ENCODE measurements around the gene STX8. TPM values are rescaled to one million over a fixed set of nuclear protein-coding genes. Genes with fewer than 3 reads are reported as not detected.
"Not testable (repeated sequence)": the region's sequence is repeated elsewhere in the genome, so short reads cannot be mapped to it uniquely, and the experiment has no call there.

STX8 gene
- total RNA-seq, 1 experiment from 2014 or later, result 38.8 TPM

DNA sequence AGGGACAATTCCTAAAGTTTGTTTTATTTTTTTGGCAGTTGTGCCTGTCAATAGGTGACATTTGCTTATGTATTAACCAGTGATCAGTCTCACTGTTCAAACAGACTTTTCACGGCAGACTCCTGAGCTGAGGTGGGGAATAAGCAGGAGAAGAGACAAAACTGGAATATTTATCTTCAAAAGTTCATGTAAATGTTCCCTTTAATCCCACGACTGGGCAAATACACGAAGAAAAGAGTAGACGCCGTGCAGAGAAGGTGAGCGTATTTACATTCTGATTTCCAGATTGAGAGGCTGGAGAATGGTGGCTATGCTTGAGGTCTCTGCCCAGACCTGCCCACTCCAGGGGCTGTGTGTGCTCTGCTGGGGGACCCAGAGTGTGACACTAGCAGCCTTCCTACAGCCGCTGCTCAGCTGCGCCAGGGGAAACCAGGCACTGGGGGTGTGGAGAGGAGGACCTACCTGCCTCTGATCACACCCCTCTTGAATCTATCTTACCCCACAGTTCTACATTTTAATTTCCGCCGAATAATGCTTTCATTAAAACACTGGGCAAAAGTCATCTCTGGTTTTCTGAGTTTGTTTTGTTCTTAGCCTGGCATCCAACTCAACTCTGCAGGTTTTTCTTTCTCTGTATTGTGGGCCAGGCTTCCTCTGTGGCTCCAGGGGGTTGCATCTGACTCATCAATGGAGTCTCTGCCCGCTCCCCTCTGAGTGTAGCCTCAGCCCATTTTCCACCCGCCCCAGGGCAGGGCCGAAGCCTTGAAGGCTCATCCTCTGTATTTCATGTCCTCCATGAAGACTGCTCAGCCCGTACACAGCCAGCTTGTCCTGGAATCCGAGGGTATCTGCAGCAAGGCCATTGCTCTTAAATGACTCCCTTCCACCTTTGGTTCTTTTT is 317.3 kb downstream of the STX8 start:
- Histone ChIP-seq H3K4me1 (ENCODE audit: control insufficient read depth in 1 of 2, insufficient read depth in 2 of 2, low read length in 2 of 2) (no peaks in the 10 kb centered on the region), H3K27ac (ENCODE audit: low read depth, low read length) (no peak overlapping the region), H3K27me3 (ENCODE audit: insufficient read depth, low read length) (no peaks in the 10 kb centered on the region), H3K9ac (ENCODE audit: low read length) (no peak overlapping the region), H3K9me2 (ENCODE audit: insufficient read depth) (no peaks in the 10 kb centered on the region), H3K4me2 (ENCODE audit: low read length) (no peak overlapping the region), H4K20me1 (ENCODE audit: insufficient read depth) (no peaks in the 10 kb centered on the region), H3K4me3 (replicated peaks in 1 of 2; ENCODE audit: low read depth in 1 of 2, low read length in 2 of 2) (no peak overlapping the region), H2AFZ (ENCODE audit: low read depth, low read length, poor library complexity, severe bottlenecking) (no peak overlapping the region), H3K9me3 (ENCODE audit: control insufficient read depth in 1 of 2, insufficient read depth in 1 of 2, low read depth in 1 of 2, low read length in 2 of 2) (no peaks in the 10 kb centered on the region), H3K79me2 (ENCODE audit: insufficient read depth, low read length) (no peaks in the 10 kb centered on the region), H3K36me3 (ENCODE audit: control insufficient read depth in 1 of 2, insufficient read depth in 2 of 2, low read length in 2 of 2) (no peaks in the 10 kb centered on the region)
- BruUV-seq (replicated peaks), result no TSS peak
- intact Hi-C loops (cut with micrococcal nuclease), result no loop called here
- CTCF ChIA-PET, result no interaction called here
- DNase-seq (ENCODE audit: low read depth, low spot score) (no peak), ATAC-seq (no peak)
- RAD21 ChIA-PET (ENCODE audit: low non-redundant PET in 1 of 2, low total read pairs in 2 of 2, uncharacterized antibody in 2 of 2, unreplicated experiment in 2 of 2), result no interaction called here
- TF ChIP-seq ZFX (IDR thresholded peaks at IDR 0.05) (no peak), FOSL1 (IDR thresholded peaks at IDR 0.05; ENCODE audit: low read depth) (no peak), POLR2AphosphoS5 (IDR thresholded peaks at IDR 0.05; ENCODE audit: low read depth, low read length) (no peak), SP1 (IDR thresholded peaks at IDR 0.05; ENCODE audit: low read depth) (no peak), RAD21 (IDR thresholded peaks at IDR 0.05; ENCODE audit: low read depth) (no peak), ZNF274 (IDR thresholded peaks at IDR 0.05; ENCODE audit: low read depth, low read length) (no peak), YY1 (IDR thresholded peaks at IDR 0.05; ENCODE audit: extremely low read depth, insufficient replicate concordance, low read depth, low read length) (no peak)
- TF ChIP-seq, protein P1, sequence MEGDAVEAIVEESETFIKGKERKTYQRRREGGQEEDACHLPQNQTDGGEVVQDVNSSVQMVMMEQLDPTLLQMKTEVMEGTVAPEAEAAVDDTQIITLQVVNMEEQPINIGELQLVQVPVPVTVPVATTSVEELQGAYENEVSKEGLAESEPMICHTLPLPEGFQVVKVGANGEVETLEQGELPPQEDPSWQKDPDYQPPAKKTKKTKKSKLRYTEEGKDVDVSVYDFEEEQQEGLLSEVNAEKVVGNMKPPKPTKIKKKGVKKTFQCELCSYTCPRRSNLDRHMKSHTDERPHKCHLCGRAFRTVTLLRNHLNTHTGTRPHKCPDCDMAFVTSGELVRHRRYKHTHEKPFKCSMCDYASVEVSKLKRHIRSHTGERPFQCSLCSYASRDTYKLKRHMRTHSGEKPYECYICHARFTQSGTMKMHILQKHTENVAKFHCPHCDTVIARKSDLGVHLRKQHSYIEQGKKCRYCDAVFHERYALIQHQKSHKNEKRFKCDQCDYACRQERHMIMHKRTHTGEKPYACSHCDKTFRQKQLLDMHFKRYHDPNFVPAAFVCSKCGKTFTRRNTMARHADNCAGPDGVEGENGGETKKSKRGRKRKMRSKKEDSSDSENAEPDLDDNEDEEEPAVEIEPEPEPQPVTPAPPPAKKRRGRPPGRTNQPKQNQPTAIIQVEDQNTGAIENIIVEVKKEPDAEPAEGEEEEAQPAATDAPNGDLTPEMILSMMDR (IDR thresholded peaks at IDR 0.05 in 2 of 3, conservative IDR thresholded peaks at IDR 0.05 in 1 of 3; ENCODE audit: borderline replicate concordance in 1 of 3, insufficient read depth in 1 of 3, low read depth in 2 of 3, low read length in 2 of 3), result no peak
- TF ChIP-seq, protein P2, sequence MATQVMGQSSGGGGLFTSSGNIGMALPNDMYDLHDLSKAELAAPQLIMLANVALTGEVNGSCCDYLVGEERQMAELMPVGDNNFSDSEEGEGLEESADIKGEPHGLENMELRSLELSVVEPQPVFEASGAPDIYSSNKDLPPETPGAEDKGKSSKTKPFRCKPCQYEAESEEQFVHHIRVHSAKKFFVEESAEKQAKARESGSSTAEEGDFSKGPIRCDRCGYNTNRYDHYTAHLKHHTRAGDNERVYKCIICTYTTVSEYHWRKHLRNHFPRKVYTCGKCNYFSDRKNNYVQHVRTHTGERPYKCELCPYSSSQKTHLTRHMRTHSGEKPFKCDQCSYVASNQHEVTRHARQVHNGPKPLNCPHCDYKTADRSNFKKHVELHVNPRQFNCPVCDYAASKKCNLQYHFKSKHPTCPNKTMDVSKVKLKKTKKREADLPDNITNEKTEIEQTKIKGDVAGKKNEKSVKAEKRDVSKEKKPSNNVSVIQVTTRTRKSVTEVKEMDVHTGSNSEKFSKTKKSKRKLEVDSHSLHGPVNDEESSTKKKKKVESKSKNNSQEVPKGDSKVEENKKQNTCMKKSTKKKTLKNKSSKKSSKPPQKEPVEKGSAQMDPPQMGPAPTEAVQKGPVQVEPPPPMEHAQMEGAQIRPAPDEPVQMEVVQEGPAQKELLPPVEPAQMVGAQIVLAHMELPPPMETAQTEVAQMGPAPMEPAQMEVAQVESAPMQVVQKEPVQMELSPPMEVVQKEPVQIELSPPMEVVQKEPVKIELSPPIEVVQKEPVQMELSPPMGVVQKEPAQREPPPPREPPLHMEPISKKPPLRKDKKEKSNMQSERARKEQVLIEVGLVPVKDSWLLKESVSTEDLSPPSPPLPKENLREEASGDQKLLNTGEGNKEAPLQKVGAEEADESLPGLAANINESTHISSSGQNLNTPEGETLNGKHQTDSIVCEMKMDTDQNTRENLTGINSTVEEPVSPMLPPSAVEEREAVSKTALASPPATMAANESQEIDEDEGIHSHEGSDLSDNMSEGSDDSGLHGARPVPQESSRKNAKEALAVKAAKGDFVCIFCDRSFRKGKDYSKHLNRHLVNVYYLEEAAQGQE (IDR thresholded peaks at IDR 0.05; ENCODE audit: low read depth), result no peak
- POLR2A ChIA-PET, result no interaction called here

DNA sequence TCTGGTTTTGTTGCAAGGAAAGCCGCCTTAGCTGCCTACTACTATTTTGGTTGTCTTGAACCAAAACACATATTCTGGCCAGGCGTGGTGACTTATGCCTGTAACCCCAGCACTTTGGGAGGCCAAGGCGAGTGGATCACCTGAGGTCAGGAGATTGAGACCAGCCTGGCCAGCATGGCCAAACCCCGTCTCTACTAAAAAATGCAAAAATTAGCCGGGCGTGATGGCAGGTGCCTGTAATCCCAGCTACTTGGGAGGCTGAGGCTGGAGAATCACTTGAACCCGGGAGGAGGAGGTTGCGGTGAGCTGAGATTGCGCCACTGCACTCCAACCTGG is 318.0 kb downstream of the STX8 start:
- H3K9me3 ChIP-seq (ENCODE audit: control insufficient read depth in 1 of 2, insufficient read depth in 1 of 2, low read depth in 1 of 2, low read length in 2 of 2); ATAC-seq; H3K4me2 ChIP-seq (ENCODE audit: low read length); POLR2A ChIA-PET; H3K27ac ChIP-seq (ENCODE audit: low read depth, low read length); H3K36me3 ChIP-seq (ENCODE audit: control insufficient read depth in 1 of 2, insufficient read depth in 2 of 2, low read length in 2 of 2); intact Hi-C loops (cut with micrococcal nuclease); H2AFZ ChIP-seq (ENCODE audit: low read depth, low read length, poor library complexity, severe bottlenecking); H3K9ac ChIP-seq (ENCODE audit: low read length); DNase-seq (ENCODE audit: low read depth, low spot score); BruUV-seq (replicated peaks); H3K79me2 ChIP-seq (ENCODE audit: insufficient read depth, low read length); H3K4me3 ChIP-seq (replicated peaks in 1 of 2; ENCODE audit: low read depth in 1 of 2, low read length in 2 of 2); CTCF ChIA-PET; H3K4me1 ChIP-seq (ENCODE audit: control insufficient read depth in 1 of 2, insufficient read depth in 2 of 2, low read length in 2 of 2); H4K20me1 ChIP-seq (ENCODE audit: insufficient read depth); H3K9me2 ChIP-seq (ENCODE audit: insufficient read depth); H3K27me3 ChIP-seq (ENCODE audit: insufficient read depth, low read length); RAD21 ChIA-PET (ENCODE audit: low non-redundant PET in 1 of 2, low total read pairs in 2 of 2, uncharacterized antibody in 2 of 2, unreplicated experiment in 2 of 2): not testable (repeated sequence)
